Fibroblast of skin of left quadriceps (primary cell): ENCODE data around the gene A4GALT.
A peak's percentile ranks its signal among the peaks of the same experiment; 100 is the strongest.
"Not testable (repeated sequence)": the region's sequence is repeated elsewhere in the genome, so short reads cannot be mapped to it uniquely, and the experiment has no call there.

Experiments used
- DNase-seq, 2 experiments: peaks; one replicate each; pipeline ENCODE4 v3.0.0-alpha.2; 2013; ENCODE audit warnings: low read depth in 2 of 2

A4GALT gene

GRCh38 chr22:42683578-42684283 is 36.9 kb downstream of the A4GALT start:
- DNase-seq: no peak

GRCh38 chr22:42682113-42682851 is 38.4 kb downstream of the A4GALT start:
- no peak for DNase-seq

DNA sequence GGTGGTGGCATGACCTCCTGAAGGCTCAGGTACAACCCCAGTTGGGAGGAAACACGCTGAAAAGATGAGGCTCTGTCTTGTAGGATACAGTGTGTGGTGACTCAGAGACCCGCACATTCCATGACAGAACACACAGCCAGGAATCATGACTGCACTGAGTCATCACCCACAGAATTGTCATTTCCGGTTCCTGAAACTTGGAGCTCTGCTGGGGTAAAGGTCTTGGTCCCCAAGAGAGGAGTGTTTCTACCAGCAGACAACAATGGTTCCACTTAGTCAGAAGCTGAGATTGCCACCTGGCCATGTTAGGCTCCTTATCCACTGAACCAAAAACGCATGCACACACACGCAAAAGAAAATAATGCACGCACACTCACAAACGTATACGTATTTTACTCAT is 40.0 kb downstream of the A4GALT start:
- peak; percentile 86 for DNase-seq

DNA sequence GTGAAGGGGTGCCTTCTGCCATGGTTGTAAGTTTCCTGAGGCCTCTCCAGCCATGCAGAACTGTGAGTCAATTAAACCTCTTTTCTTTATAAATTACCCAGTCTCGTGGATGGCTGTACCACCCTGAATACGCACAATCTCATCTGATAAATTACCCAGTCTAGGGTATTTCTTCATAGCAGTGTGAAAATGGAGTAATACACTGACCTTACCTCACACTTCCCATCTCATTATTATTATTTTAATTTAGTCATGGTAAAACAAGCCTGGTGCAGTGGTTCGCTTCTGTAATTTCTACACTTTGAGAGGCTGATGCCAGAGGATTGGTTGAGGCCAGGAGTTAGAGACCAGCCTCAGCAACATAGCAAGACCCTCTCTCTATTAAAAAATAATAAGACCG is 41.0 kb downstream of the A4GALT start:
- no peak for DNase-seq

- DNase-seq: no peak
These were observed 41.8 kb downstream of the A4GALT start for GRCh38 chr22:42678894-42679293.

- not testable (repeated sequence) for DNase-seq
These were observed 42.7 kb downstream of the A4GALT start for GRCh38 chr22:42677936-42678335.

- DNase-seq: no peak
These were observed 44.5 kb downstream of the A4GALT start for GRCh38 chr22:42676059-42676607.

DNA sequence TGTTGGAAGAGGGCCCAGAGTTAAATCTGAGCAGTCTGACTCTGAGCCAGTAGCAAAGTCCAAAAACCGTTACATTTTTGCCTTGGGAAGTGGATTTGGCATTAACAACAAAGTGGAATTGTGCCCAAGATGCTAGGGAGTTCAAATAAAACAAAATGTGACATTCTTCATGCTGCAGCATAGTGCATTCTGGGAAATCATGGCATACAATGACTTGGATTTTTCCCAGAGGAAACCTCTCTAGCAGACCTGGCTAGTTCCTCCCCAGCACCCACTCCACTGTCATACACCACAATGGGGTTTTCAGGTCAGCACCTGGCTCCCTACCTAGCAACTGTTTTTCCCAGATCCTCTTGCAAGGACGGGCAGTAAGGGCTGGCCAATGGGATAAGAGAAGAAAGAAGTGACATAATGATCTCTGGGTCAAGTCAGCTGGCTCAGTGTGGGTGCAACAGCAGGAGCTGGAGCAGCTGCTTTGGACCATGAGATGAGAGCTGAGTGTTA is 46.7 kb downstream of the A4GALT start:
- no peak for DNase-seq

- DNase-seq: not testable (repeated sequence)
These were observed 47.6 kb downstream of the A4GALT start for GRCh38 chr22:42673071-42673470.

DNA sequence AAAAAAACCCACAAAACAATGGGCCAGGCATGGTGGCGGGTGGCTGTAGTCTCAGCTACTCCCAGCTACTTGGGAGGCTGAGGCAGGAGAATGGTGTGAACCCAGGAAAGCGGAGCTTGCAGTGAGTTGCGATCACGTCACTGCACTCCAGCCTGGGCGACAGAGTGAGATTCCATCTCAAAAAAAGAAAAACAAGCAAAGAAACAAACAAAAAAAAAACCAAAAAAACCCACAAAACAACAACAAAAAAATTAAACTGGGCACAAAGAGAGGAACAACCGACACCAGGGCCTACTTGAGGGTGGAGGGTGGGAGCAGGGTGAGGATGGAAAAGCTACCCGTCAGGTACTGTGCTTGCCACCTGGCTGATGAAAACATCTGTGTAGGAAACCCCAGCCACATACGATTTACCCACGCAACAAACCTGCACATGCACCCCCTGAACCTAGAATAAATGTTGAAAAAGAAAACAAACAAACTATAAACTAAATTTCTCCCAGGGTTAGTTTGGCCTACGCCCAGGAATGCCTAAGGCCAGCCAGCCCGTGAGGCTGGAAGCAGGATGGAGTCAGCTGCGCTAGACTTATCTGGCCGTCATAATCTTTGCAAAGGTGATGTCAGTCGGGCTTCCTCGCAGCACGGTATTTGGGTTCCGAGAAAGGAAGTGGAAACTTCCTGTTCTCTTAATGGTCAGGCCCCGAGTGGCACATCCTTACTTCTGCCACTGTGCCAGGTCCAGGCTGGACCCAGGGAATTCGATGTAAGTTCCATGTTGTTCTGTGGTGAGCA is 49.6 kb downstream of the A4GALT start:
- DNase-seq: no peak

GRCh38 chr22:42670046-42670445 is 50.6 kb downstream of the A4GALT start:
- DNase-seq: no peak

DNA sequence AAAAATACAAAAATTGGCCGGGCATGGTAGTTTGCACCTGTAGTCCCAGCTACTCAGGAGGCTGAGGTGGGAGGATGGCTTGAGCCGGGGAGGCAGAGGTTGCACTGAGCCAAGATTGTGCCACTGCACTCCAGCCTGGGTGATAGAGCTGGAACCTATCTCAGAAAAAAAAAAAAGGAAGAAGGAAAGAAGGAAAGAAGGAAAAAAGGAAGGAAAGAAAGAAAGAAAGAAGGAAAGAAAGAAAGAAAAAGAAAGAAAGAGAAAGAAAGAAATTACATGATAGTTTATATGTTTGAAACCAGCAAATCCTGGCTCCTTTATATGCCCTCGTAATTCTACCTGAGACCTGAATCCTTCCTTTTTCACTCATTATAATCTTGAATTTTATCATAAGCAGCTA is 54.3 kb downstream of the A4GALT start:
- not testable (repeated sequence) for DNase-seq

DNA sequence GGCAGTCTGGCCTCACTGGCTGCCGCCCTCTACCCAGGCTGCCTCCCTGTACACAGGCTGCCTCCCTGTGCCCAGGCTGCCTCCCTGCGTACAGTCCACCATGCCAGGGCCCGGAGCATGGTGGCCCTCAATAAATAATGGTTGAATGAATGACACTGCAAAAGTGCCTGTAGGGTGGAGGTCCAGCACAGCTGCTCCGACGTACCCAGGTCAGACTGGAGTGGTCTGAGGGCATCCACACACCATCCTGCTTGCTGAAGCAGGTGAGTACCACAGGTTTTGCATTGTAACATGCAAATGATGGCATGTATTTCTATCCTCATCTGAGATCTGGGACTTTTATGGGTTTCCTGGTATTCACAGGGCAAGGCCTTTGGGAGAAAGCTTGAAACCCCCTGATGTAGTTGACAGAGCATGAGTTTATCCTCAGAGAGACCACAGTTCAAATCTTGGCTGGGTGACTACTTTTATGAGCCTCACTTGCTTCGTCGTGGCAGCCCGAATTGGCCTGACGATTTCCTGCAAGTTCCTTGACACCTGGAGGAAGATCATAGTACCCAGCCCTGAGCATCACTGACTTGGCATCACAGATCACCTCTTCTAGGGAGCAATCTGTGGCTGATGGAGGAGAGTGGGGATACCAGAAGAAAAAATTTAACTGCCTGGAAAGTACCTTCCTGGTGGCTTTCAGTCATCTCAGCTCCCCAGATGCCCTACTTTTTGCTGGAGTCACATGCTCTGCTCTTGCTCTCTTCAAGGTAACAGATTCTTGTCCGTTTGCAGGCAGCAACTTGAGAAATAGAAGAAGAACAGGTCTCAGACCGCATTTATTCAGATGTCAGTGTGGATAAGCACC is 55.5 kb downstream of the A4GALT start:
- DNase-seq: no peak

- DNase-seq: no peak
These were observed 58.5 kb downstream of the A4GALT start for GRCh38 chr22:42661985-42662831.

DNA sequence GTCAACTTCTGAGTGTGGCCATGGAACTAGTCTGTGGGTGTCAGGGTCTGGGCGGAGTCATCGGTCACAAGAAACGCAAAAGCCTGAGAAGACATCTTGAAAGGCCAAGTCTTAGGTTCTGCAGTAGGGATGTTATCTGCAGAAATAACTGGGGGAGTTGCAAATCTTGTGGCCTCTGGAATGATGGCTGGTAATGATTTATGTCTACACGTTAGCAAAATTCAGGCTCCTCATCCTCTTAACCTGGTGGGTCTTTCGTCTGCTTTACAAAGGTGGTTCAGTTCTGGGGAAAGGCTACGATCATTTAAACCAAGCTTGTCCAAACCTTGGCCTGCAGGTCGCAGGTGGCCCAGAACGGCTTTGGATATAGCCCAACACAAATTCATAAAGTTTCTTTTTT is 64.1 kb downstream of the A4GALT start:
- no peak for DNase-seq

DNA sequence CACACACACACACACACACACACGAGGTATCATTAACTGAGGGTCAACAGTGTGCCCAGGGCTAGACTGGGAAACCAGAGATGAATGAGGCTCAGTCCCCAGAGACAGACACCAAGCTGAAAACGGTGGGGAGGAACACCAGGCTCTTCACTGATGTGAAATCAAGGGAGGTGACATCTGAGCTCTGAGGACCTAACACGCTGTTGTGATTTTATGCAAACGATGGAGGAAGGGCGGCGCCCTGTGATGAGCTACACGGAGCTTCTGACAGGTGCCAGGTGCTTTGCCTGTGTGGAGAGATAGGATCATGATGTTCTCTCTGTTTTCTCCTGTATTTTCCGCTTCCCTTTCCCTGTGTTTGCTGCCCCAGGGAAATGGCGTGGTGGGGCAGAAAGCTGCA is 65.0 kb downstream of the A4GALT start:
- no peak for DNase-seq

DNA sequence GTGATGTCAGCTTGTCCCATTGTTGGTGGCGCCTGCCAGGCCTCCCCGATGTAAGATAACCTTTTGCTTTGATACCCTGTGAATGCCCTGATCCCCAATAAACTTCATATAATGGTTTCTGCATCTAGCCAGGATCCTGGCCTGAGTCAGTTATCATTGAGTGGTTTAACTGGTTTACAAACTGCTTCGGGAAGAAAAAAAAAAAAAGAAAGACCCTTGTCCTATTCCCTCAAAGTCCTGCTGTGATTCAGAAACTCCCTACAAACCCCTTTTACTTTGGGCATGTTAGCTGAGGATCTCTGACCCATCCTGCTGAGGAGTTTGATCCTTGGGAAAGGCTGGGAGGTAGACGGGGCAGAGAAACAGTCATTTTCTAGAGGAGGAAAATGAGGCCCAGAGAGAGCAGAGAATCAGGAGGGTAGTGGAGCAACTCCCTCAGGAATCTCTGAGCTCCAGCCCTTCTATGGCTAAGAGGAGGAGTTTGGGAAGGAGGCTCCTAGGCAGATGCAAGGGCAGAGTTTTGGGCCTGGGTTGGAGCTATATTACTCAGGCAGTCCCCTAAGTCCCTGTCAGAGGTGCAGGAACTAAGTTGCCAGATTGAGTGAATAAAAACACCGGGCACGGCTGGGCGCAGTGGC is 66.1 kb downstream of the A4GALT start:
- DNase-seq: no peak

DNA sequence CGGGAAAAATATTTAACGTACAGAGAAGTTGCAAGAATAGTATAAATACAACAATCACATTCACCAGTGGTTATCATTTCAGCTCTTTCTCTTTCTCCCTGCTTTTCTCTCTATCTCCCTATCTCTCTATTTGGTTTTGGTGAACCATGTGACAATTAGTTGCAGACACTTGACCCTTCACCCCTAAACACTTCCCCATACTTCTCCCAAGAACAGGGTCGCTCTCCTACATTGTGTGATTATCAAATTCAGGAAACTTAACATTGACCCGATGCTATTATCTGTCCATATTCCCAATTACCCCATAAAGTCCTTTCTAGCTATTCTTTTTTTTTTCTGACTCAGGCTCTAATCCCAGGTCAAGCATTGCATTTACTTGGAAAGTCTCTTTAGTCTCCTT is 66.7 kb downstream of the A4GALT start:
- no peak for DNase-seq

DNA sequence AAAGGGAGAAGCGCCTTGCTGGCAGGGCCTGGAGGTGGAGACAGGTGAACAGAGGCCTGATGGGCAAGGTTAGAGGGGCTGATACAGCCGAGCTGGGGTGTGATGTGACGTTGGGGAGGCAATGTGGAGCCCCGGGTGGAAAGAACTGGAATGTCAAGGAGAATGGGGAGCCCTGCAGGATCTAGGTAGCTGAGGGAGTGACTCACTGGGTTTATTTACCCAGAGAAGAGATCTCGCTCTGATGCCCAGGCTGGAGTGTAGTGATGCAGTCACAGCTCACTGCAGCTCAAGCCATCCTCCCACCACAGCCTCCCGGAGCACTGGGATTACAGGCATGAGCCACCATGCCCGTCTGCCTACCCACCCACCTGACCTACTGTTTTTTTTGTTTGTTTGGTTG is 69.5 kb downstream of the A4GALT start:
- no peak for DNase-seq
